HepG2 (cell line): Measurements from ENCODE around the gene PRKCZ. TPM values are rescaled to one million over a fixed set of nuclear protein-coding genes. Genes with fewer than 3 reads are reported as not detected.

Source experiments
- ATAD3A ChIP-seq: sonication (generic); formaldehyde crosslinking; IDR thresholded peaks from 2 replicates; pipeline ENCODE4 v1.4.0; 2020; ENCODE audit warnings: missing genetic modification reagents
- ELF4 ChIP-seq: sonication (generic); formaldehyde crosslinking; IDR thresholded peaks from 2 replicates; pipeline ENCODE4 v1.5.0; 2020; ENCODE audit warnings: missing genetic modification reagents, mild to moderate bottlenecking, moderate library complexity, borderline replicate concordance
- HBP1 ChIP-seq: IDR thresholded peaks from 2 replicates; pipeline ENCODE4 v1.6.1; 2016; ENCODE audit warnings: low read depth, control low read depth
- HDAC2 ChIP-seq: sonication (generic); formaldehyde crosslinking; IDR thresholded peaks from 2 replicates; pipeline ENCODE4 v1.4.0; 2020; ENCODE audit warnings: missing genetic modification reagents
- HNF1A ChIP-seq, 2 experiments: sonication (generic) in 1 of 2; formaldehyde crosslinking in 1 of 2; IDR thresholded peaks; 2 replicates each; pipeline versions ENCODE4 v1.4.0 to v1.6.1; 2016 to 2020; ENCODE audit warnings: borderline replicate concordance in 1 of 2, low read depth in 1 of 2, mild to moderate bottlenecking in 1 of 2, missing genetic modification reagents in 1 of 2
- HOMEZ ChIP-seq: IDR thresholded peaks from 2 replicates; pipeline ENCODE4 v1.6.1; 2016; ENCODE audit warnings: low read depth
- MAZ ChIP-seq, 2 experiments: sonication (generic) in 1 of 2; formaldehyde crosslinking in 1 of 2; IDR thresholded peaks; 2 replicates each; pipeline versions ENCODE4 v1.5.0 to v1.6.1; 2012 to 2020; ENCODE audit warnings: low read depth in 2 of 2, mild to moderate bottlenecking in 2 of 2, borderline replicate concordance in 1 of 2, improper control_type of control experiment in 1 of 2, low read length in 1 of 2, missing genetic modification reagents in 1 of 2, moderate library complexity in 1 of 2
- POGZ ChIP-seq: sonication (generic); formaldehyde crosslinking; IDR thresholded peaks from 2 replicates; pipeline ENCODE4 v1.4.0; 2020; ENCODE audit warnings: mild to moderate bottlenecking, missing genetic modification reagents
- PRDM15 ChIP-seq: sonication (generic); formaldehyde crosslinking; IDR thresholded peaks from 2 replicates; pipeline ENCODE4 v1.4.0; 2020; ENCODE audit warnings: missing genetic modification reagents
- U2AF2 ChIP-seq: fragments of 200-400 bp; formaldehyde crosslinking; IDR thresholded peaks from 2 replicates; pipeline ENCODE4 v1.6.1; 2017; ENCODE audit warnings: low read depth, mild to moderate bottlenecking, low read length
- ZBTB10 ChIP-seq: sonication (generic); formaldehyde crosslinking; IDR thresholded peaks from 2 replicates; pipeline ENCODE4 v1.4.0; 2020; ENCODE audit warnings: missing genetic modification reagents, borderline replicate concordance
- ZFP62 ChIP-seq: sonication (generic); formaldehyde crosslinking; IDR thresholded peaks from 2 replicates; pipeline ENCODE4 v1.4.0; 2020; ENCODE audit warnings: missing genetic modification reagents
- ZNF224 ChIP-seq: sonication (generic); formaldehyde crosslinking; IDR thresholded peaks from 2 replicates; pipeline ENCODE4 v1.5.0; 2020; ENCODE audit warnings: mild to moderate bottlenecking, missing genetic modification reagents
- ZNF264 ChIP-seq: sonication (generic); formaldehyde crosslinking; IDR thresholded peaks from 2 replicates; pipeline ENCODE4 v1.4.0; 2020; ENCODE audit warnings: missing genetic modification reagents
- ZNF317 ChIP-seq: sonication (generic); formaldehyde crosslinking; IDR thresholded peaks from 2 replicates; pipeline ENCODE4 v1.5.0; 2020; ENCODE audit warnings: mild to moderate bottlenecking, missing genetic modification reagents
- polyA plus RNA-seq, 8 experiments: library from polyadenylated mRNA; depleted of rRNA in 3 of 8; stranded (reverse) in 7 of 8; unstranded in 1 of 8; fragments of >200 nt; fragmentation: Illumina TruSeq in 4 of 8; extraction: Trizol in 4 of 8; gene quantifications; 2 replicates each; pipeline versions ENCODE4 v1.2.1 to v1.2.3, GENCODE V29; 2011 to 2016; ENCODE audit warnings: low read depth in 4 of 8, missing spikeins in 1 of 8, mixed read lengths in 1 of 8; ENCODE audit not compliant: insufficient read depth in 1 of 8
- total RNA-seq, 5 experiments: library from RNA; depleted of rRNA; stranded (reverse); fragments of >200 nt; fragmentation: Illumina TruSeq; extraction: Trizol; gene quantifications; 2 replicates each; pipeline ENCODE4 v1.2.3, GENCODE V29; 2016; ENCODE audit warnings: low read depth in 1 of 5

The PRKCZ gene
- total and polyA plus RNA-seq, 2 of the 13 experiments (the other 11 are each of a cell fraction or from before 2014, with no cell fraction given), result 34.7 to 85.2 TPM

GRCh38 chr1:2232916-2233438, 182.8 kb downstream of the PRKCZ start (continued):
- no peak for TF ChIP-seq HNF1A (IDR thresholded peaks at IDR 0.05; ENCODE audit: low read depth)
- TF ChIP-seq HNF1A (CRISPR knock-in tag; IDR thresholded peaks at IDR 0.05; ENCODE audit: borderline replicate concordance), result no peak; the same call in 1 of the 2 replicates
- TF ChIP-seq ZFP62 (CRISPR knock-in tag), result no peak
- TF ChIP-seq ATAD3A, result no peak
- TF ChIP-seq HBP1 (CRISPR knock-in tag), result no peak
- no peak for TF ChIP-seq HOMEZ (CRISPR knock-in tag)
- TF ChIP-seq U2AF2, result no peak
- no peak for TF ChIP-seq HDAC2 (CRISPR knock-in tag)
- TF ChIP-seq ELF4 (CRISPR knock-in tag), result no peak
- TF ChIP-seq MAZ (IDR thresholded peaks at IDR 0.05; ENCODE audit: borderline replicate concordance, low read depth, low read length), result no peak
- TF ChIP-seq MAZ (CRISPR knock-in tag; IDR thresholded peaks at IDR 0.05; ENCODE audit: low read depth), result no peak; the same call in 1 of the 2 replicates
- TF ChIP-seq PRDM15, result peak; percentile 24; the same call in 1 of the 2 replicates
- TF ChIP-seq ZNF317 (CRISPR knock-in tag), result no peak
- TF ChIP-seq ZNF264 (CRISPR knock-in tag), result no peak
- no peak for TF ChIP-seq ZNF224 (CRISPR knock-in tag)
- no peak for TF ChIP-seq POGZ (CRISPR knock-in tag)
- TF ChIP-seq ZBTB10, result no peak
